ENCODE results near the gene NRG3.

DNA sequence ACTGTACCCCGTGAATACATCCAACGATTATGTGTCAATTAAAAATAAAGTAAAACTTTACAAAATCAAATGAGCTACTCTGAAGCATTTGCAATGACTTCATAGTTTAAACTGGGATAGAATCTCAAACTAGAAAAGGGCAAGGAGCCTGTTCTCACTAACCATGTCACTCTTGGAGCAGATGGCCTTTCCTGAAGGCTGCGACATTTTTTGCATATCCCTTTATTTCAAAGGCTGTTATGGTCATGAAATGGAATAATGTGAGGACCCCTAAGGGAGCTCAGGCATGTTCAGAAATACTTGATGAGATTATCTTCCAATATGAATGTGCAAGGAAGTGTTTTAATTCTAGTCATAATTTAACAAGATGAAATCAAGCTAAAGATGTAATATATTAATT is 679.4 kb downstream of the NRG3 start:
- TF ChIP-seq, protein P1, sequence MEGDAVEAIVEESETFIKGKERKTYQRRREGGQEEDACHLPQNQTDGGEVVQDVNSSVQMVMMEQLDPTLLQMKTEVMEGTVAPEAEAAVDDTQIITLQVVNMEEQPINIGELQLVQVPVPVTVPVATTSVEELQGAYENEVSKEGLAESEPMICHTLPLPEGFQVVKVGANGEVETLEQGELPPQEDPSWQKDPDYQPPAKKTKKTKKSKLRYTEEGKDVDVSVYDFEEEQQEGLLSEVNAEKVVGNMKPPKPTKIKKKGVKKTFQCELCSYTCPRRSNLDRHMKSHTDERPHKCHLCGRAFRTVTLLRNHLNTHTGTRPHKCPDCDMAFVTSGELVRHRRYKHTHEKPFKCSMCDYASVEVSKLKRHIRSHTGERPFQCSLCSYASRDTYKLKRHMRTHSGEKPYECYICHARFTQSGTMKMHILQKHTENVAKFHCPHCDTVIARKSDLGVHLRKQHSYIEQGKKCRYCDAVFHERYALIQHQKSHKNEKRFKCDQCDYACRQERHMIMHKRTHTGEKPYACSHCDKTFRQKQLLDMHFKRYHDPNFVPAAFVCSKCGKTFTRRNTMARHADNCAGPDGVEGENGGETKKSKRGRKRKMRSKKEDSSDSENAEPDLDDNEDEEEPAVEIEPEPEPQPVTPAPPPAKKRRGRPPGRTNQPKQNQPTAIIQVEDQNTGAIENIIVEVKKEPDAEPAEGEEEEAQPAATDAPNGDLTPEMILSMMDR (IDR thresholded peaks at IDR 0.05) = no peak
- TF ChIP-seq EZH2 (IDR thresholded peaks at IDR 0.05; ENCODE audit: borderline replicate concordance, insufficient read depth, low read depth, low read length, poor library complexity, severe bottlenecking) = no peak
